ENCODE results near the gene FBXL16.

The FBXL16 gene

GRCh38 chr16:711548-712320, 6.1 kb upstream of the FBXL16 start:
- in situ Hi-C loops (cut with MboI; ENCODE audit: low sequenced_read_pairs), result no loop called here

GRCh38 chr16:711084-711483, 5.5 kb upstream of the FBXL16 start:
- in situ Hi-C loops (cut with MboI; ENCODE audit: low sequenced_read_pairs), result no loop called here

- in situ Hi-C loops (cut with MboI; ENCODE audit: low sequenced_read_pairs), result no loop called here
Measured at GRCh38 chr16:710500-711075, 5.0 kb upstream of the FBXL16 start.

GRCh38 chr16:709566-710499, 4.2 kb upstream of the FBXL16 start:
- in situ Hi-C loops (cut with MboI; ENCODE audit: low sequenced_read_pairs), result no loop called here

- in situ Hi-C loops (cut with MboI; ENCODE audit: low sequenced_read_pairs), result no loop called here
Measured at GRCh38 chr16:708959-709358, 3.4 kb upstream of the FBXL16 start.

- in situ Hi-C loops (cut with MboI; ENCODE audit: low sequenced_read_pairs), result no loop called here
Measured at GRCh38 chr16:708019-708418, 2.4 kb upstream of the FBXL16 start.

- in situ Hi-C loops (cut with MboI; ENCODE audit: low sequenced_read_pairs), result no loop called here
Measured at GRCh38 chr16:707062-707538, 1.5 kb upstream of the FBXL16 start.

GRCh38 chr16:706189-707061, 824 bp upstream of the FBXL16 start:
- in situ Hi-C loops (cut with MboI; ENCODE audit: low sequenced_read_pairs), result no loop called here

GRCh38 chr16:704552-705380, 835 bp downstream of the FBXL16 start:
- in situ Hi-C loops (cut with MboI; ENCODE audit: low sequenced_read_pairs), result no loop called here

GRCh38 chr16:704047-704446, 1.6 kb downstream of the FBXL16 start:
- in situ Hi-C loops (cut with MboI; ENCODE audit: low sequenced_read_pairs), result no loop called here

- in situ Hi-C loops (cut with MboI; ENCODE audit: low sequenced_read_pairs), result no loop called here
Measured at GRCh38 chr16:703406-703805, 2.2 kb downstream of the FBXL16 start.

- in situ Hi-C loops (cut with MboI; ENCODE audit: low sequenced_read_pairs), result no loop called here
Measured at GRCh38 chr16:702341-702740, 3.3 kb downstream of the FBXL16 start.

- in situ Hi-C loops (cut with MboI; ENCODE audit: low sequenced_read_pairs), result no loop called here
Measured at GRCh38 chr16:700684-701584, 4.7 kb downstream of the FBXL16 start.

- in situ Hi-C loops (cut with MboI; ENCODE audit: low sequenced_read_pairs), result no loop called here
Measured at GRCh38 chr16:698911-699671, 6.5 kb downstream of the FBXL16 start.

GRCh38 chr16:695355-696089, 10.1 kb downstream of the FBXL16 start:
- in situ Hi-C loops (cut with MboI; ENCODE audit: low sequenced_read_pairs), result no loop called here

GRCh38 chr16:694863-695354, 10.7 kb downstream of the FBXL16 start:
- in situ Hi-C loops (cut with MboI; ENCODE audit: low sequenced_read_pairs), result no loop called here
